A549 (cell line): Measurements from ENCODE around the gene MYNN. TPM values are rescaled to one million over a fixed set of nuclear protein-coding genes. Genes with fewer than 3 reads are reported as not detected.

ENCODE experiments used
- ATAC-seq, 2 experiments: fragments of 200-7000 bp in 1 of 2; fragments of >200 bp in 1 of 2; cut with Nextera tagmentation in 1 of 2; cut with Tn5 transposase in 1 of 2; 3 replicates each; pipeline versions ENCODE4 v1.8.0 to v1.9.1; 2018 to 2020; ENCODE audit warnings: mild to moderate bottlenecking in 1 of 2, moderate library complexity in 1 of 2
- CTCF ChIA-PET: fragments of 300-600 bp; sonication (Branson Sonifier 250); formaldehyde crosslinking; extraction: SDS; loops from one replicate; lab custom pipeline; 2021; ENCODE audit warnings: antibody characterized with exemption, inconsistent platforms; lab: Yijun Ruan, JAX
- POLR2A ChIA-PET: fragments of 350-600 bp; formaldehyde crosslinking; extraction: SDS; loops from one replicate; lab custom pipeline; 2021; ENCODE audit warnings: antibody characterized with exemption, inconsistent platforms; lab: Yijun Ruan, JAX
- DNase-seq, 2 experiments: peaks; one replicate each; pipeline versions ENCODE4 v3.0.0 to v3.0.0-alpha.2; 2011 to 2016; ENCODE audit warnings: low read depth in 1 of 2, low spot score in 1 of 2
- FAIRE-seq: peaks from 2 replicates; lab custom pipeline; 2011; peaks lifted over from hg19 to GRCh38; lab: Jason Lieb, UNC
- H3K27ac ChIP-seq, 2 experiments: fragments of >200 bp; sonication (Bioruptor Twin); formaldehyde crosslinking; 3 replicates each; pipeline ENCODE4 v1.5.1; 2016 to 2017
- H3K4me1 ChIP-seq: fragments of >200 bp; sonication (Bioruptor Twin); formaldehyde crosslinking; 3 replicates; pipeline ENCODE4 v1.6.1; 2016
- H3K4me2 ChIP-seq: fragments of >200 bp; sonication (Bioruptor Twin); formaldehyde crosslinking; 3 replicates; pipeline ENCODE4 v1.6.1; 2016
- H3K4me3 ChIP-seq: fragments of >200 bp; sonication (Bioruptor Twin); formaldehyde crosslinking; 3 replicates; pipeline ENCODE4 v1.5.1; 2016
- H3K9me3 ChIP-seq: fragments of >200 bp; sonication (Bioruptor Twin); formaldehyde crosslinking; 3 replicates; pipeline ENCODE4 v1.6.1; 2016
- CBX2 ChIP-seq: fragments of 200-600 bp; sonication (generic); IDR thresholded peaks from 2 replicates; pipeline ENCODE4 v1.6.1; 2016; ENCODE audit warnings: low read depth, mild to moderate bottlenecking, borderline replicate concordance
- CEBPB ChIP-seq, 2 experiments: fragments of >200 bp in 1 of 2; sonication (Bioruptor Twin) in 1 of 2; formaldehyde crosslinking in 1 of 2; IDR thresholded peaks; 2 replicates each; pipeline ENCODE4 v1.6.1; 2012 to 2016
- CHD4 ChIP-seq: fragments of 200-600 bp; sonication (generic); IDR thresholded peaks from 2 replicates; pipeline ENCODE4 v1.6.1; 2016; ENCODE audit warnings: antibody characterized with exemption, mild to moderate bottlenecking, borderline replicate concordance
- EP300 ChIP-seq, 2 experiments: fragments of >200 bp; sonication (Bioruptor Twin); formaldehyde crosslinking; IDR thresholded peaks; 2 replicates in 1 of 2; 3 replicates in 1 of 2; pipeline ENCODE4 v1.6.1; 2016 to 2017
- ESRRA ChIP-seq: fragments of 150-350 bp; IDR thresholded peaks from 2 replicates; pipeline ENCODE4 v1.6.1; 2014; ENCODE audit warnings: mild to moderate bottlenecking, low read length, borderline replicate concordance
- FOSB ChIP-seq: fragments of 250-450 bp; sonication (Bioruptor Pico); IDR thresholded peaks from 2 replicates; pipeline ENCODE4 v1.5.0; 2020; ENCODE audit warnings: mild to moderate bottlenecking, moderate library complexity
- FOSL2 ChIP-seq, 2 experiments: fragments of 450-650 bp in 1 of 2; fragments of >200 bp in 1 of 2; sonication (Bioruptor Twin) in 1 of 2; formaldehyde crosslinking; IDR thresholded peaks; 2 replicates each; pipeline versions ENCODE4 v1.5.0 to v1.6.1; 2016 to 2020; ENCODE audit warnings: mild to moderate bottlenecking in 1 of 2, moderate library complexity in 1 of 2
- FOXS1 ChIP-seq: fragments of 250-450 bp; sonication (Bioruptor Pico); IDR thresholded peaks from 2 replicates; pipeline ENCODE4 v1.5.0; 2020; ENCODE audit warnings: mild to moderate bottlenecking, moderate library complexity
- GATA3 ChIP-seq: IDR thresholded peaks from 2 replicates; pipeline ENCODE4 v1.6.1; 2012; ENCODE audit warnings: borderline replicate concordance
- HDAC2 ChIP-seq: fragments of 200-600 bp; sonication (generic); IDR thresholded peaks from 2 replicates; pipeline ENCODE4 v1.6.1; 2016
- HEYL ChIP-seq: fragments of 250-450 bp; sonication (Bioruptor Pico); IDR thresholded peaks from 2 replicates; pipeline ENCODE4 v1.8.0; 2021; ENCODE audit warnings: mild to moderate bottlenecking, moderate library complexity
- HOXB13 ChIP-seq: fragments of 250-450 bp; sonication (Bioruptor Pico); IDR thresholded peaks from 2 replicates; pipeline ENCODE4 v1.5.0; 2020; ENCODE audit warnings: low read depth, mild to moderate bottlenecking, moderate library complexity
- HOXB5 ChIP-seq: fragments of 250-450 bp; sonication (Bioruptor Pico); IDR thresholded peaks from 2 replicates; pipeline ENCODE4 v1.5.0; 2020; ENCODE audit warnings: mild to moderate bottlenecking, moderate library complexity
- JUN ChIP-seq, 2 experiments: fragments of >200 bp; sonication (Bioruptor Twin); formaldehyde crosslinking; IDR thresholded peaks; 2 replicates in 1 of 2; 3 replicates in 1 of 2; pipeline ENCODE4 v1.6.1; 2016 to 2017
- JUNB ChIP-seq: fragments of >200 bp; sonication (Bioruptor Twin); formaldehyde crosslinking; IDR thresholded peaks from 2 replicates; pipeline ENCODE4 v1.6.1; 2016
- KDM1A ChIP-seq: fragments of 200-600 bp; sonication (generic); IDR thresholded peaks from 2 replicates; pipeline ENCODE4 v1.6.1; 2016; ENCODE audit warnings: low read depth, mild to moderate bottlenecking
- KDM5A ChIP-seq: fragments of 200-600 bp; sonication (generic); IDR thresholded peaks from 2 replicates; pipeline ENCODE4 v1.6.1; 2016; ENCODE audit warnings: antibody characterized with exemption, mild to moderate bottlenecking
- NFE2L2 ChIP-seq: fragments of 150-350 bp; conservative IDR thresholded peaks from 2 replicates; pipeline ENCODE4 v1.6.1; 2014; ENCODE audit warnings: low read length
- NPAS2 ChIP-seq: fragments of 250-450 bp; sonication (Bioruptor Pico); IDR thresholded peaks from 2 replicates; pipeline ENCODE4 v1.8.0; 2022; ENCODE audit warnings: mild to moderate bottlenecking, moderate library complexity, borderline replicate concordance
- PHF8 ChIP-seq: fragments of 200-600 bp; sonication (generic); IDR thresholded peaks from 2 replicates; pipeline ENCODE4 v1.6.1; 2016; ENCODE audit warnings: low read depth, mild to moderate bottlenecking, antibody characterized with exemption, moderate library complexity, borderline replicate concordance
- POLR2AphosphoS2 ChIP-seq: conservative IDR thresholded peaks from 2 replicates; pipeline ENCODE4 v1.6.1; 2012; ENCODE audit warnings: low read length, improper control_type of control experiment, inconsistent platforms
- RARB ChIP-seq: fragments of 250-450 bp; sonication (Bioruptor Pico); IDR thresholded peaks from 2 replicates; pipeline ENCODE4 v1.8.0; 2021; ENCODE audit warnings: mild to moderate bottlenecking, moderate library complexity
- RCOR1 ChIP-seq: fragments of 150-350 bp; IDR thresholded peaks from 2 replicates; pipeline ENCODE4 v1.6.1; 2014; ENCODE audit warnings: antibody characterized with exemption, low read length, low read depth
- RNF2 ChIP-seq: fragments of 200-600 bp; sonication (generic); IDR thresholded peaks from 2 replicates; pipeline ENCODE4 v1.6.1; 2016; ENCODE audit warnings: low read depth, mild to moderate bottlenecking, antibody characterized with exemption, moderate library complexity, borderline replicate concordance
- SREBF2 ChIP-seq: fragments of 450-650 bp; IDR thresholded peaks from 2 replicates; pipeline ENCODE4 v1.6.1; 2014; ENCODE audit warnings: mild to moderate bottlenecking, moderate library complexity
- ZC3H11A ChIP-seq: fragments of 450-650 bp; IDR thresholded peaks from 2 replicates; pipeline ENCODE4 v1.6.1; 2014; ENCODE audit warnings: antibody characterized with exemption, mild to moderate bottlenecking
- ZFP36 ChIP-seq: fragments of 450-650 bp; IDR thresholded peaks from 2 replicates; pipeline ENCODE4 v1.6.1; 2014; ENCODE audit warnings: borderline replicate concordance; ENCODE audit not compliant: partially characterized antibody
- WGBS: methylation state at CpG from one replicate; pipeline ENCODE4 v1.1.6; 2017; ENCODE audit errors: missing lambda C conversion rate; 5-methylcytosine and 5-hydroxymethylcytosine counted together
- polyA plus RNA-seq, 4 experiments: library from polyadenylated mRNA; depleted of rRNA in 3 of 4; stranded (reverse); fragments of >200 nt; fragmentation: RNase III in 1 of 4; extraction: RNeasy Plus Mini Kit Qiagen cat#74134 plus additional on column Dnase treatment in 1 of 4; gene quantifications; 2 replicates in 3 of 4; 3 replicates in 1 of 4; pipeline ENCODE4 v1.2.3, GENCODE V29; 2011 to 2017
- TF ChIP-seq, protein P1 (sequence below): fragments of 200-600 bp; sonication (generic); IDR thresholded peaks from 2 replicates; pipeline ENCODE4 v1.6.1; 2016; ENCODE audit warnings: antibody characterized with exemption, mild to moderate bottlenecking, moderate library complexity
- TF ChIP-seq, protein P2 (sequence below): fragments of 450-650 bp; IDR thresholded peaks from 2 replicates; pipeline ENCODE4 v1.6.1; 2014; ENCODE audit warnings: antibody characterized with exemption
- TF ChIP-seq, protein P3 (sequence below): fragments of 150-350 bp; IDR thresholded peaks from 2 replicates; pipeline ENCODE4 v1.6.1; 2014; ENCODE audit warnings: low read depth, mild to moderate bottlenecking, low read length
- TF ChIP-seq, protein P4 (sequence below): IDR thresholded peaks from 2 replicates; pipeline ENCODE4 v1.6.1; 2012; ENCODE audit warnings: low read depth, borderline replicate concordance
- TF ChIP-seq, protein P5 (sequence below): fragments of >200 bp; sonication (Bioruptor Twin); formaldehyde crosslinking; IDR thresholded peaks from 2 replicates; pipeline ENCODE4 v1.6.1; 2016
- TF ChIP-seq, protein P6 (sequence below): IDR thresholded peaks from 2 replicates; pipeline ENCODE4 v1.6.1; 2012

Gene MYNN
- polyA plus RNA-seq, 2 of the 4 experiments (the other 2 are of a cell fraction), result 12.0 to 31.6 TPM

DNA sequence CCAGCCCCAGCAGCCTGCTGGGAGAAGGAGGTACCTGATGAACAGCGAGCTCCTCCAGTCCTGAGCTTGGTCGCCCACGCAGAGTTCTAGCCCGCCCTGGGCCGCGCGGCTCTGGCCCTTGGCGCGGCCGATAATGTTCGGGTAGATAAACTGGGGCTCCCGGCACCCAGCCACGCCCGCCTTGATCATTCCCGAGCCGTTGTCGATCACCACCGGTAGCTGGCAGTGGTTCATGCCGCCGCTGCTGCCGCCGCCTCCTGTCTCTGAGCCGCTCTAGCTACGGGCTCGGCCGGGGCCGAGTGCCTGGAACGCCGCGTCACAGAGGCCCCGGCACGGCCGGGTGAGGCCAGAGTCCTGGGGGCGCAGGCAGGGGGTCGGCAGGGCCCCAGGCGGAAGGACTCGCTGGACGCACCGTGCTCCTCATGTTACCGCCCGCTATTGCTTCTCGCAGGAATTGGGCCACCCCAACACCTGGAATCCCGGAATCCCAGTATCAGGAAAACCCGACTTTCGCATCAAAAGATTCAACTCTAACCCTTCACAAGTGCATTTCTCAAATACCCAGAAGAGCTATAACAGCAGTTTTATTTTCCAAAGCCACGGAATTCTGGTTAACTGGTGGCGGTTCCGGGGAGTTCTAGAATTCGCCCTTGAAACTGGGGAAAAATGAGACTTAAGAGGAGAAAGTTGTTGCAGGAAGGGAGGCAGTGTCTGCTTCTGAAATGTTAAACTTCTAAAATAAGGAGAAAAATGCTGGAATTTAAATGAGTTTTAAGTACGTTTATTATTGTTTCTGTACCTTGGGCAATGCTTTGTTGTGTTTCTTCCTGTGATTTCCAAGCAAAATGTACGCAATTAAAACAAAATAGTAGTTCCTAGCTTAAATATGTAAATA is 3.7 kb upstream of the MYNN start, which contains the start of gene ACTRT3:
Gene ACTRT3 (minus strand): TSS at position 275 of the 895 bp plus-strand sequence. CDS start 41 bp downstream, at position 234.
- FAIRE-seq, result no peak
- ChIA-PET POLR2A (no interaction called here), CTCF (no interaction called here)
- Histone ChIP-seq H3K4me3 (peak within 1 kb of the TSS; percentile 55), H3K4me1 (peaks cover 6% of the 10 kb centered on the region; the same call in 2 of the 3 replicates), H3K4me2 (peak within 1 kb of the TSS; percentile 65), H3K27ac (peak within 1 kb of the TSS; percentile 75 to 96), H3K9me3 (peaks cover 4% of the 10 kb centered on the region; the same call in 1 of the 3 replicates)
- peak; percentile 38 to 40 for ATAC-seq
- peak; percentile 33 to 73 for DNase-seq
- WGBS, result under 1% methylated on average over 26 of the region's 51 CpGs
- TF ChIP-seq FOSL2 (IDR thresholded peaks at IDR 0.05) (no peak), FOSL2 (CRISPR knock-in tag; IDR thresholded peaks at IDR 0.05) (no peak), NFE2L2 (no peak), HOXB13 (CRISPR knock-in tag) (no peak), RARB (no peak), ZFP36 (no peak), POLR2AphosphoS2 (no peak), SREBF2 (no peak), CHD4 (no peak), ZC3H11A (no peak), JUN (IDR thresholded peaks at IDR 0.05) (peak in 1 of 2 experiments; percentile 71; a peak in 3 of 5 replicates), FOSB (CRISPR knock-in tag) (no peak), CBX2 (no peak), RCOR1 (no peak), CEBPB (IDR thresholded peaks at IDR 0.05) (no peak), HOXB5 (CRISPR knock-in tag) (peak; percentile 30; the same call in 1 of the 2 replicates), KDM5A (no peak), GATA3 (no peak), EP300 (IDR thresholded peaks at IDR 0.05) (no peak), KDM1A (no peak), PHF8 (peak; percentile 93), HDAC2 (no peak), JUNB (no peak), RNF2 (peak; percentile 52; the same call in 1 of the 2 replicates), NPAS2 (CRISPR knock-in tag) (no peak), FOXS1 (no peak), HEYL (CRISPR knock-in tag) (no peak), ESRRA (no peak)
- TF ChIP-seq, protein P1, sequence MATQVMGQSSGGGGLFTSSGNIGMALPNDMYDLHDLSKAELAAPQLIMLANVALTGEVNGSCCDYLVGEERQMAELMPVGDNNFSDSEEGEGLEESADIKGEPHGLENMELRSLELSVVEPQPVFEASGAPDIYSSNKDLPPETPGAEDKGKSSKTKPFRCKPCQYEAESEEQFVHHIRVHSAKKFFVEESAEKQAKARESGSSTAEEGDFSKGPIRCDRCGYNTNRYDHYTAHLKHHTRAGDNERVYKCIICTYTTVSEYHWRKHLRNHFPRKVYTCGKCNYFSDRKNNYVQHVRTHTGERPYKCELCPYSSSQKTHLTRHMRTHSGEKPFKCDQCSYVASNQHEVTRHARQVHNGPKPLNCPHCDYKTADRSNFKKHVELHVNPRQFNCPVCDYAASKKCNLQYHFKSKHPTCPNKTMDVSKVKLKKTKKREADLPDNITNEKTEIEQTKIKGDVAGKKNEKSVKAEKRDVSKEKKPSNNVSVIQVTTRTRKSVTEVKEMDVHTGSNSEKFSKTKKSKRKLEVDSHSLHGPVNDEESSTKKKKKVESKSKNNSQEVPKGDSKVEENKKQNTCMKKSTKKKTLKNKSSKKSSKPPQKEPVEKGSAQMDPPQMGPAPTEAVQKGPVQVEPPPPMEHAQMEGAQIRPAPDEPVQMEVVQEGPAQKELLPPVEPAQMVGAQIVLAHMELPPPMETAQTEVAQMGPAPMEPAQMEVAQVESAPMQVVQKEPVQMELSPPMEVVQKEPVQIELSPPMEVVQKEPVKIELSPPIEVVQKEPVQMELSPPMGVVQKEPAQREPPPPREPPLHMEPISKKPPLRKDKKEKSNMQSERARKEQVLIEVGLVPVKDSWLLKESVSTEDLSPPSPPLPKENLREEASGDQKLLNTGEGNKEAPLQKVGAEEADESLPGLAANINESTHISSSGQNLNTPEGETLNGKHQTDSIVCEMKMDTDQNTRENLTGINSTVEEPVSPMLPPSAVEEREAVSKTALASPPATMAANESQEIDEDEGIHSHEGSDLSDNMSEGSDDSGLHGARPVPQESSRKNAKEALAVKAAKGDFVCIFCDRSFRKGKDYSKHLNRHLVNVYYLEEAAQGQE, result peak; percentile 68
- TF ChIP-seq, protein P2, sequence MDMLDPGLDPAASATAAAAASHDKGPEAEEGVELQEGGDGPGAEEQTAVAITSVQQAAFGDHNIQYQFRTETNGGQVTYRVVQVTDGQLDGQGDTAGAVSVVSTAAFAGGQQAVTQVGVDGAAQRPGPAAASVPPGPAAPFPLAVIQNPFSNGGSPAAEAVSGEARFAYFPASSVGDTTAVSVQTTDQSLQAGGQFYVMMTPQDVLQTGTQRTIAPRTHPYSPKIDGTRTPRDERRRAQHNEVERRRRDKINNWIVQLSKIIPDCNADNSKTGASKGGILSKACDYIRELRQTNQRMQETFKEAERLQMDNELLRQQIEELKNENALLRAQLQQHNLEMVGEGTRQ, result no peak
- TF ChIP-seq, protein P3, sequence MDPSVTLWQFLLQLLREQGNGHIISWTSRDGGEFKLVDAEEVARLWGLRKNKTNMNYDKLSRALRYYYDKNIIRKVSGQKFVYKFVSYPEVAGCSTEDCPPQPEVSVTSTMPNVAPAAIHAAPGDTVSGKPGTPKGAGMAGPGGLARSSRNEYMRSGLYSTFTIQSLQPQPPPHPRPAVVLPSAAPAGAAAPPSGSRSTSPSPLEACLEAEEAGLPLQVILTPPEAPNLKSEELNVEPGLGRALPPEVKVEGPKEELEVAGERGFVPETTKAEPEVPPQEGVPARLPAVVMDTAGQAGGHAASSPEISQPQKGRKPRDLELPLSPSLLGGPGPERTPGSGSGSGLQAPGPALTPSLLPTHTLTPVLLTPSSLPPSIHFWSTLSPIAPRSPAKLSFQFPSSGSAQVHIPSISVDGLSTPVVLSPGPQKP, result no peak
- TF ChIP-seq, protein P4, sequence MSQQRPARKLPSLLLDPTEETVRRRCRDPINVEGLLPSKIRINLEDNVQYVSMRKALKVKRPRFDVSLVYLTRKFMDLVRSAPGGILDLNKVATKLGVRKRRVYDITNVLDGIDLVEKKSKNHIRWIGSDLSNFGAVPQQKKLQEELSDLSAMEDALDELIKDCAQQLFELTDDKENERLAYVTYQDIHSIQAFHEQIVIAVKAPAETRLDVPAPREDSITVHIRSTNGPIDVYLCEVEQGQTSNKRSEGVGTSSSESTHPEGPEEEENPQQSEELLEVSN, result 0 out of 2 replicates have a peak, but pooled peaks have one; percentile 21
- TF ChIP-seq, protein P5, sequence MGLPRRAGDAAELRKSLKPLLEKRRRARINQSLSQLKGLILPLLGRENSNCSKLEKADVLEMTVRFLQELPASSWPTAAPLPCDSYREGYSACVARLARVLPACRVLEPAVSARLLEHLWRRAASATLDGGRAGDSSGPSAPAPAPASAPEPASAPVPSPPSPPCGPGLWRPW, result no peak
- TF ChIP-seq, protein P6, sequence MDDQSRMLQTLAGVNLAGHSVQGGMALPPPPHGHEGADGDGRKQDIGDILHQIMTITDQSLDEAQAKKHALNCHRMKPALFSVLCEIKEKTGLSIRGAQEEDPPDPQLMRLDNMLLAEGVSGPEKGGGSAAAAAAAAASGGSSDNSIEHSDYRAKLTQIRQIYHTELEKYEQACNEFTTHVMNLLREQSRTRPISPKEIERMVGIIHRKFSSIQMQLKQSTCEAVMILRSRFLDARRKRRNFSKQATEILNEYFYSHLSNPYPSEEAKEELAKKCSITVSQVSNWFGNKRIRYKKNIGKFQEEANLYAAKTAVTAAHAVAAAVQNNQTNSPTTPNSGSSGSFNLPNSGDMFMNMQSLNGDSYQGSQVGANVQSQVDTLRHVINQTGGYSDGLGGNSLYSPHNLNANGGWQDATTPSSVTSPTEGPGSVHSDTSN, result no peak; the same call in 1 of the 2 replicates
